Activated CD4-positive, alpha-beta T cell treated with anti-CD3 and anti-CD28 coated beads for 1 hour (primary cell): ENCODE results near the gene ARSB.
A peak's percentile ranks its signal among the peaks of the same experiment; 100 is the strongest.

ENCODE experiments used
- DNase-seq: peaks from one replicate; pipeline ENCODE4 v3.0.0-alpha.2; 2020

Gene ARSB

GRCh38 chr5:78985116-78985724 lies at the start of gene ARSB:
TSS of gene ARSB (minus strand) at chr5:78985310. CDS start at chr5:78985248, 62 bp downstream.
- DNase-seq: peak; percentile 36

DNA sequence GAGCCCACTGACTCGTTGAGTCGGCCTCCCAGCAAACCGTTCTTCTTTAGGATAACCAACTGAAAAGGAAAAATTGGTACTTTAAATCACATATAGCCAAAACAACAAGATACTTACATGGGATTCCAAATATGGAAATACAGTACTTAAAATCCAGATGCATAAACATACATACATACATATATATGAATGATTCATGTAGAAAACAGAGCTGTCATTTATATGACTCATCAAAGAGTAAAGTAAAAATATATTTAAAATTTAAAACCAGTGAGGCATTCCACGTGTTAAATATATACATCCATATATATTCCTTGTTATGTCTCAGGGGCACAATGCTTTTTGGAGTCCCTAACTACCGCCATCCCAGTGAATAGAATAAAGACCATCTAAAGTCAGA lies 47.7 kb upstream of the ARSB start:
- DNase-seq: no peak

GRCh38 chr5:79032031-79032695 lies 47.1 kb upstream of the ARSB start:
- DNase-seq: no peak

DNA sequence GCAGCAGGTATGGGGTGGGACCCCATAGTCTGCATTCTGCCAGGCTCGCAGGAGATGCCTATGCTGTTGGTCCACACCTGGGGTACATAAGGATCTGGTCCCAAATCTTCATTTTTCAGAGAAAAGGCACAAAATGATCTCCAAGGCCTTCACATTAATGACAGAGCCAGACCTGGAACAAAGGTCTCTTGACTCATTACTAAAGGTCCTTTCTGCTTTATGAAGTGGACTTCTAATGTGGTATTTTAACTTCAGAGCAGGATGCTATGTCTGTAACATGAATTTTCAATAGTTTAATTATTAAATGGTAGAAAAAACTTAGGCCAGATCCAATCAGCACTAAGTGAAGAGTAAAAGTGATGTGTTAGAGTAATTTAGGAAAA lies 46.4 kb upstream of the ARSB start:
- DNase-seq: no peak

DNA sequence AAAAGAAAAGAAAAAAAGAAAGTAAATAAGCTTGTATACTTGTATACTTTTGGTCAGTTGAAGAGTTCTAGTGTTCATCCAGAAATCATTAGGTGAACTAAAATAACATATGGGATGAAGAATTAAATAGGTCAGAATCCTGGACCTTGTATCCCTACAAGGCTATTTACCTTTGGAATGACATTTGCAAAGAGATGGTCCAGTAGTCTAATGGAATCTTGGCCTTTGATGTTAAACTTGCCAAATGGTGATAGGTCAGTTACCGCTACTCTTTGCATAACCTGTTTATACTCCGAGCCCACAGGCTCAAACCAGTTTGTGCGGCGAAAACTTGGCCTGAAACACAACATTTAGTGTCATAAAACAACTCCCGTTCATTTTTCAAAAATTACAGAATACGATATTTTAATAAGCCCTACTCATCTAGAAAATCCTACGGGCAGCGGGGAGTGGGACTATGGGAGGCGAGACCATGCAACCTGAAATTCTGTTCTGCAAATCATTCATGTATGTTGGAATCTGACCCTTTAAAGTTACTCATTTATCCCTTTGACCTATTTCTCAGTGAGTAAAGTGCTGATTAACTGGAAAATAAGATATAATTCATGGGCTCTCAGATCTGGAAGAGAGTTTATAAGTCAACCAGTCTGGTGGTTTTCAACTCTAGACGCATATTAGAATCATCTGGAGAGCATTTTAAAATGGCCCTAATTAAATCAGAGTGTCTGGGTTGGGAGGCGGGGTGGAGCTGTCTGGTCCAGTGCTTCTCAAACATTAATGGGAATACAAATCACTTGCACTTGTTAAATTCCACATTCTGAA lies 45.8 kb upstream of the ARSB start:
- DNase-seq: no peak

DNA sequence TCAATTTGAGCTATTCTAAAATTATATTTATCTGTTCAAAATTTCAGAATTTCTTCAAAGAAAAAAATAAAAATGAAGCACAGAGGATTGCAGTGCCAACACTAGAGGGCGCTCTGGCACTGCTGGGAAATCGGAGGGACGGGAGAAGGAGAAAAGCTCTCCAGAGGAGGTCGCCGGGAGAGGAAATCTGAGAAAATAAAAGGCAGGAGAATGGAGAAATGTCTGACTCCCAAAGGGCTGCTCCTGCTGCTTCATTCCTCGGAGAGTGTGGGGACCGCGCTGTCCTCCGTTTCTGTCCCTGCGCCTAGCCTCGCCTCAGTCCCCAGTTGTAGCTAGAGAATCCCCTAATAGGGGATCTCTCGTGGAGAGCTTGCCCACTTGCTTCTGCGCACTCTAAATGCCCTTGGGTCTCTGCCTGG lies 40.0 kb upstream of the ARSB start:
- DNase-seq: peak; percentile 14

DNA sequence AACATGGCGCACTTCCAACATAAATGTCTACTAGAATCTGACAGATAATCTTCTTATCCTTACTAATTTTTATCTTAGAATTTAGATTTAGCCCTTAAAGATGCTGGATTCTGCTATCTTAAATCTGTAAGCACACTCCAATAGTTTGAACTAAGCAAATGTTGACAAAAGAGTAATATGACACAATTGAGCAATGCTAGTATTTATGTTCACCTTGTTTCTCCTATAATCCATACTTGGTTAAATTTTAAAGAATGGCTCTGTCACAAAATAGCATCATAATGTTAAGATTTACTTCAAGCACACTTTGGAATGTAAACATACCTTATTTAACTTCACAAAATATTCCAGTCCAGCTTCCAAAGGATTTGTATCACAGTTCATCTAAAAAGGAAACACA lies 38.8 kb upstream of the ARSB start:
- no peak for DNase-seq

DNA sequence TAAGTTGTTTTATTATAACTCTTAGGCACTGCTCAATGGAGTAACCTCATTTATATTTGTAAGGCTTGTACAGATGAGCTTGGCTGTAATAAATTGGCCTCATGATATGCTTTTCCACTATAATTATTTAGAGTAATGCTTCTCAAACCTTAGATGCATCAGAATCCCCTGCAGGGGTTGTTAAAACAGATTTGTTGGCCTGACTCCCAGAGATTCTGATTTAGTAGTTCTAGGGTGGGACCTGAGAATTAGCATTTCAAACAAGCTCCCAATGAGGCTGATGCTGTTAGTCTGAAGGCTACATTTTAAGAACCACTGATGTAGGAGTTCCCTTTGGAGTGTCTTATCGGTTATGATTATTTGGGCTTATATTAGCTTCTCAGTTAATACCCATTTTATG lies 38.2 kb upstream of the ARSB start:
- DNase-seq: no peak

DNA sequence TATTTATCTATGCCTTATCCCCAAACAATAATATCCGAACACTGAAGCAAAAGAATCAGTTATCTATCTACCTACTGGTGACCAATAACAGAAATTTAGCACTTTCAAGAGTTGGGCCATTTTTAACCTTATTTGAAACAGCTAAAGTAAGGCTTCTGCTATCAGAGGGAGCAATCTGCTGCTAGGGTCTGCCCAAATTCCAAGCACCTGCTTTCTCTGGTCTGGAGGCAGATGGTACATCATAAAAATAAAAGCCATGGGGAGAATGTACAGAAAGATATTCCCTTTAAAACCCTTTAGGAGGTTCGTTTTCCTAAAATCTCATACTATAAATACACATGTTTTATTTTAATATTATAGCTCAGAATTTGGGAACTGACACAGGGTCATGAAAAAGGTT lies 37.7 kb upstream of the ARSB start:
- DNase-seq: no peak

- DNase-seq: no peak
These were observed 36.6 kb upstream of the ARSB start for GRCh38 chr5:79021753-79022152.

DNA sequence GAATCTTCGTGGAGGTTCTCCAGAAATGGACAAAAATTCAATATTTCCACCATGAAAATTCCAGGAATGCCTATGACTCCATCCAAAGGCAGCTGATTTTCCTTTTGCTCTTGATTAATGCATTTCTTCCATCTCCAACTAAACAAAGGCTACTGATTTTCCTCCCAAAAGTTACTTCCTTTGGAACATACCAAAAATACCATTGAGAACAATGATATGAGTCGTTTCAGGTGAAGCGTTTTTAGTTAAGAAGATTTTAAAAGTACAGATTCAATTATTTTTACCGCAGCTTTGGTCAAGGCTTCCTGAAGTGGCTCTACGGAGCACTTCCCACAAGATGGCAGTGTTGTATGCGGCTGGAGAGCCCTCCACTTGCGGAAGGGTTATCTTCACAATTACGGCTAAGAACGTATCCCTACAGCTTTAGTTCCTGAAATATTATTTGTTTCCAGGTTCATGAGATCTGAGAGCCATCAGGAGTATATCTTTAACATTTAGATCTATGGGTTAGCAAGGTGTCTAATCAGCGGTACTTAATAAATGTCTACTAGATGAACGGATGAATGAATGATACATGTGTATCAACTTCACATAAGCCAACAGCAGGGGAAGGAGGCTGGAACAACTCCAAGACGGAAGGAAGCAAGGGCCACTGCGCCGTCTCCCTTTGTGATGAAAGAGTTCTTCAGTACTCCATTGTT lies 35.9 kb upstream of the ARSB start:
- DNase-seq: no peak

GRCh38 chr5:79014631-79015030 lies 29.5 kb upstream of the ARSB start:
- no peak for DNase-seq

- no peak for DNase-seq
These were observed 26.8 kb upstream of the ARSB start for GRCh38 chr5:79011869-79012268.

- no peak for DNase-seq
These were observed 26.2 kb upstream of the ARSB start for GRCh38 chr5:79011219-79011836.

DNA sequence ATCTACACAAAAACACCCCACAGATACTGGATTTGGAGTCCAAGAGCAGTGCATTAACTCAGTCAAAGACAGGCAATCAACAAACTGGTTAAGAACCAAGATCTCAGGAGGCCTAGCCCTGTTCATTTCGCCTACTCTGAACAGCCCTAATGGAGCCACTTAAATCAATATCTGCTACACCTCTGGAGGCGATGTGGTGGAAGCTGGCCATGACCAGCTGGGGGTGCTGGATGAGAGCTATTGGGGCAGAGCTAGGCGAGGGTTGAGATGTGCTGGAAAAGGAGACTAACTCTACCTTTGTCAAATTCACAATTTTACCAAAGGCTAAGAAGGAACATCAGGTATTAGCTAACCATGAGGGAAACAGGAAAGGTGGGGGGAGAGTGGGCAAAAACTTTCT lies 23.3 kb upstream of the ARSB start:
- DNase-seq: no peak

DNA sequence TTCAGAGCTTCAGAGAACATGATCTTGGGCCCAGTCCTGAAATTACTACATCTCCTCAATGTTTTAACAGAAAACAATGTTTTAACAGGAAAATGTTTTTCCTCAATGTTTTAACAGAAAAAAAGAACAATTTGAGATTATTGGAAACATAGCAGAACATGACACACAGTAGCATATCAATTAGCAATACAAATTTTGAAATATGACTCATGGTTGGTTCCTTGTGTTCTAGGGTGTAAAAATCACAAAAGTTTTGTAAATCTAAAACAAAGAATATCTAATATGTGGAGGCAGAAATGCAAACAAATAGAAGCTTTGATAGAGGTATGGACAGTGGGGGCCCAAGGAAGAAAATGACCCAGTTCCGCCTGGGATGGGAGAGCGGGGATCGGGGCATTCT lies 22.8 kb upstream of the ARSB start:
- DNase-seq: no peak

- DNase-seq: no peak
These were observed 21.0 kb upstream of the ARSB start for GRCh38 chr5:79005936-79006631.

- no peak for DNase-seq
These were observed 20.0 kb upstream of the ARSB start for GRCh38 chr5:79005151-79005550.

- no peak for DNase-seq
These were observed 17.3 kb upstream of the ARSB start for GRCh38 chr5:79002374-79002773.

GRCh38 chr5:79001471-79001870 lies 16.4 kb upstream of the ARSB start:
- DNase-seq: no peak

GRCh38 chr5:78997090-78997489 lies 12.0 kb upstream of the ARSB start:
- DNase-seq: no peak

- no peak for DNase-seq
These were observed 10.5 kb upstream of the ARSB start for GRCh38 chr5:78995521-78996007.
